Measurements from ENCODE around the gene ARHGAP45.

Gene ARHGAP45

GRCh38 chr19:1055028-1055425 is 11.9 kb upstream of the ARHGAP45 start:
- DNase-seq (ENCODE audit: low read depth) = no peak

- no peak for DNase-seq (ENCODE audit: low read depth)
These were observed 10.9 kb upstream of the ARHGAP45 start for GRCh38 chr19:1055886-1056620.

- no peak for DNase-seq (ENCODE audit: low read depth)
These were observed 9.7 kb upstream of the ARHGAP45 start for GRCh38 chr19:1057176-1057855.

- no peak for DNase-seq (ENCODE audit: low read depth)
These were observed 8.9 kb upstream of the ARHGAP45 start for GRCh38 chr19:1058112-1058511.

DNA sequence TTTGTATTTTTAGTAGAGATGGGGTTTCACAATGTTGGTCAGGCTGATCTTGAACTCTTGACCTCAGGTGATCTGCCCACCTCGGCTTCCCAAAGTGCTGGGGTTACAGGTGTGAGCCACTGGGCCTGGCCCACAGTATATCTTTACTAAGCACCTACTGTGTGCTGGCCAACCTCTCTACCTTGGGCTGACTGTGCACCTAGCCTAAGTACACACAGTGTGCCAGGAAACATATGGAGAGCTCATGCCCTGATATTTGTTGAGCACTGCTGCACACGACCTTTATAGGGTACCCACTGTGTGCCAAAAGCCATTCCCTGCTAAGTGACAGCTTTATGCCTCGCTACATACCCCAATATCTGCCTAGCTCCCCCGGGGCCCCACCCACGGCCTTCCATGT is 6.3 kb upstream of the ARHGAP45 start:
- DNase-seq (ENCODE audit: low read depth) = no peak

- no peak for DNase-seq (ENCODE audit: low read depth)
These were observed 5.0 kb upstream of the ARHGAP45 start for GRCh38 chr19:1061987-1062386.

DNA sequence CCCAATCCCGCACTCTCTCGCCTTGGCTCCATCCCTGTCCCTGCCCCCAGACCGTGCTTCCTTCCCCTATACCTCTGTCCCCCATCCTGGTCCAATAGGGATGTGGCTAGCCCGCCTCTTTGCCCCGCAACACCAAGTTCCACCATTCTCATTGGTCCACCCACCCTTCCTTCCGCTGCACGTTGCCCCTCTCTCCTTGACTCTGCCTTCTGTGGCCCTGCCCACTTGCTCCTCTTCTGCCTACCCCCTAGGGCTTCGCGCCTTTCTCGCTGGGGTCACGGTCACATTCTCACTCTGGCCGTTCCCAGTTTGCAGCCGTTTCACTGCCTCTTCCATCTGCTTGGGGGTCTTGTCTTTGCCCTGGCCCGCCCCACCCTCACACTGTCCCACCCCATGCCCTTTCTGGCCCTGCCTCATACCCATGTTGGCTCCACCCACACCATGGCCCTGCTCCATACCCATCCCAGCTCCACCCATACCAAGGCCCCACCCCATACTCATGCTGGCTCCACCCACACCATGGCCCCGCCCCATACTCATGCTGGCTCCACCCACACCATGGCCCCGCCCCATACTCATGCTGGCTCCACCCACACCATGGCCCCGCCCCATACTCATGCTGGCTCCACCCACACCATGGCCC is 4.5 kb upstream of the ARHGAP45 start:
- no peak for DNase-seq (ENCODE audit: low read depth)

- DNase-seq (ENCODE audit: low read depth) = no peak
These were observed 3.7 kb upstream of the ARHGAP45 start for GRCh38 chr19:1063030-1063908.

- no peak for DNase-seq (ENCODE audit: low read depth)
These were observed 2.9 kb upstream of the ARHGAP45 start for GRCh38 chr19:1063909-1064660.

GRCh38 chr19:1064661-1065605 is 2.0 kb upstream of the ARHGAP45 start:
- DNase-seq (ENCODE audit: low read depth) = no peak

GRCh38 chr19:1065606-1066109 is 1.3 kb upstream of the ARHGAP45 start:
- no peak for DNase-seq (ENCODE audit: low read depth)

GRCh38 chr19:1066251-1066747 is 668 bp upstream of the ARHGAP45 start:
- DNase-seq (ENCODE audit: low read depth) = no peak

DNA sequence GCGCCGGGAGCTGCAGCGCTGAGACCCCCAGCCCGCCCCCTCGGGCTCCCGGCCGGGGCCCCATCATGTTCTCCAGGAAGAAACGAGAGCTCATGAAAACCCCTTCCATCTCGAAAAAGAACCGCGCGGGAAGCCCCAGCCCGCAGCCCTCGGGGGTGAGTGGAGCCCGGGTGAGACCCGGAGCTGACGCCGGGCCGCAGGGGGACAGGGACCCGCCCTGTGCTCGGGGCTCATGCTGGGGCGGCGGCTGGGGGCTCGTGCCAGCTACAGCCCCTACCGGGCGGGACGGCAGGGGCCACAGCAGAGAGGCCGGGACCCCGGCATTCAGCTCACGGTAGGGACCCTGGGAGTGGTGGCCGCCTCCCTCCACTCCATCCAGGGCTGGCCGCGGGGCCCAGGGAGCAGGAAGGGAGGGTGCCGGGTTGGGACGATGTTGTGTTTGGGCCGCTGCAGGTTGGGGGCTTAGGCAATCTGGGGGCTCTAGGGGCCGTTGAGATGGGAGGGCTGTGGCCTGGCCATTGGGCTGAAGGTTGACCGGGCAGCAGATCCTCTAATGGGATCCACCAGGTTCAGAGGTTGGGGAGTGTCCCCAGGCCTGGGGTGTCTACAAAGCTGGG is 482 bp downstream of the ARHGAP45 start:
- peak; percentile 65 for DNase-seq (ENCODE audit: low read depth)

GRCh38 chr19:1068009-1069001 is 1.3 kb downstream of the ARHGAP45 start:
- no peak for DNase-seq (ENCODE audit: low read depth)

DNA sequence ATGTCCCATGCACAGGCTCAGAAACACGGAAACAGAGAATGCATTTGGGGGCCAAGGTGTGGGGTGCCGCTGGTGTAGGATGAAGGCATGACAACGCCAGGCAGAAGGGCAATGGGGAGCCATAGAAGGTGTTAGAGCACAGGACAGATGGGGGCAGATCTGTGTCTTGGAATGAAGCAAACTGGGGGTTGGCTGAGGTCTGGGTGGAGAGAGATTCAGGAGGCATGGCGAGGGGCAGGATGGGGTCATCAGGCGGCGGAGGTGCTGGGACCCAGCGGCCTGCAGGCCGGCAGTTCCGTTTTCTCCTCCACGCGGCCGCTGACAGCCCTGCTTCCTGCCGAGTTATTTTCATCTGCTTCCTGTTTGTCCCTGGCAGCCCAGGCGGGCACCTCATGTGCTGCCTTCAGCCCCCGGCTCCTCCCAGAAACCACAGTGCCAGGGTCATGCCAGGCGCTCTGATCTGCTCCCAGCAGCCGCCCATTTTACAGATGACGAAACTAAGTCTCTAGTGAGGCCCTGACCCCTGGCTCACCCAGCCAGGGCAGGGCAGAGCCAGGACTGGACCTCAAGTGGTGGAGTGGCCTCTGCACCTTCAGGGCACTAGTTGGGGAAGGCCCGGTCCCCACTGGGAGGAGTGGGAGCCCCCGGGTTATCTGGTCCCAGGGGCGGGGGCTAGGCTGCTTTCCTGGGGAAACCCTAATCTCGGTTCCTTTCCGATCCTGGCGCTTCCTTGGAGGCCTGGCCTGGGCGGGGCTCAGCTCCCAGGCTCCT is 2.2 kb downstream of the ARHGAP45 start:
- no peak for DNase-seq (ENCODE audit: low read depth)

- no peak for DNase-seq (ENCODE audit: low read depth)
These were observed 3.6 kb downstream of the ARHGAP45 start for GRCh38 chr19:1070576-1070930.

All from activated gamma-delta T cell treated with anti-CD3 and anti-CD28 coated beads, Interleukin-2, amount 50 U/mL, for 16 hours (primary cell).